HG03575 (cell line): ENCODE data around the gene PPP5C.
"Not testable (repeated sequence)": the region's sequence is repeated elsewhere in the genome, so short reads cannot be mapped to it uniquely, and the experiment has no call there.

ENCODE experiments used
- ATAC-seq: cut with Tn5 transposase; IDR thresholded peaks from one replicate; pipeline ENCODE4 v1.9.1; 2021; ENCODE audit not compliant: unreplicated experiment, insufficient number of reproducible peaks, low FRiP score; ENCODE audit errors: extremely low read depth

The PPP5C gene

GRCh38 chr19:46415804-46416709, 69.2 kb downstream of the PPP5C start:
- ATAC-seq: not testable (repeated sequence)

GRCh38 chr19:46420056-46420455, 73.2 kb downstream of the PPP5C start:
- ATAC-seq: no peak

- ATAC-seq: no peak
These were observed 75.5 kb downstream of the PPP5C start for GRCh38 chr19:46422344-46422743.

- ATAC-seq: no peak
These were observed 76.3 kb downstream of the PPP5C start for GRCh38 chr19:46423188-46423587.

- ATAC-seq: no peak
These were observed 79.2 kb downstream of the PPP5C start for GRCh38 chr19:46426035-46426505.

GRCh38 chr19:46426506-46427162, 79.7 kb downstream of the PPP5C start:
- ATAC-seq: no peak

GRCh38 chr19:46427518-46428045, 80.7 kb downstream of the PPP5C start:
- no peak for ATAC-seq

- no peak for ATAC-seq
These were observed 81.6 kb downstream of the PPP5C start, which contains the start of gene PNMA8C for GRCh38 chr19:46428239-46429135. TSS of gene PNMA8C (minus strand) at chr19:46428936. CDS start at chr19:46428359, 577 bp downstream.

- no peak for ATAC-seq
These were observed 83.1 kb downstream of the PPP5C start for GRCh38 chr19:46429999-46430398.

- ATAC-seq: no peak
These were observed 84.9 kb downstream of the PPP5C start for GRCh38 chr19:46431824-46432223.

- ATAC-seq: not testable (repeated sequence)
These were observed 86.6 kb downstream of the PPP5C start for GRCh38 chr19:46433470-46433869.

- ATAC-seq: no peak
These were observed 88.1 kb downstream of the PPP5C start for GRCh38 chr19:46435009-46435408.

- ATAC-seq: not testable (repeated sequence)
These were observed 88.8 kb downstream of the PPP5C start for GRCh38 chr19:46435689-46436088.
